NCI-H524 treated with DMSO at 0.1 percent for 48 hours (cell line): ENCODE measurements around the gene HCRTR2.
"Not testable (repeated sequence)": the region's sequence is repeated elsewhere in the genome, so short reads cannot be mapped to it uniquely, and the experiment has no call there.

Experiments
- DNase-seq: peaks from one replicate; lab custom pipeline; 2025; lab: John Stamatoyannopoulos, UW

Gene HCRTR2

GRCh38 chr6:55174211-55175026 lies at the start of gene HCRTR2:
Gene HCRTR2 (plus strand): TSS chr6:55174515. CDS start chr6:55174588, 73 bp downstream.
- no peak for DNase-seq

GRCh38 chr6:55130806-55131324 lies 43.5 kb upstream of the HCRTR2 start:
- no peak for DNase-seq

GRCh38 chr6:55131616-55132015 lies 42.7 kb upstream of the HCRTR2 start:
- DNase-seq = no peak

- DNase-seq = no peak
These were observed 37.4 kb upstream of the HCRTR2 start for GRCh38 chr6:55136916-55137315.

- no peak for DNase-seq
These were observed 36.2 kb upstream of the HCRTR2 start for GRCh38 chr6:55137929-55138693.

- DNase-seq = no peak
These were observed 32.7 kb upstream of the HCRTR2 start for GRCh38 chr6:55141611-55142010.

GRCh38 chr6:55142610-55143009 lies 31.7 kb upstream of the HCRTR2 start:
- DNase-seq = no peak

- DNase-seq = no peak
These were observed 21.0 kb upstream of the HCRTR2 start for GRCh38 chr6:55153284-55153683.

- DNase-seq = not testable (repeated sequence)
These were observed 15.5 kb upstream of the HCRTR2 start for GRCh38 chr6:55158784-55159183.

- no peak for DNase-seq
These were observed 6.5 kb upstream of the HCRTR2 start for GRCh38 chr6:55167860-55168259.

GRCh38 chr6:55175078-55176049 lies 1.0 kb downstream of the HCRTR2 start:
- no peak for DNase-seq

- DNase-seq = no peak
These were observed 2.6 kb downstream of the HCRTR2 start for GRCh38 chr6:55176958-55177357.

- DNase-seq = no peak
These were observed 5.9 kb downstream of the HCRTR2 start for GRCh38 chr6:55180258-55180657.

GRCh38 chr6:55182016-55182650 lies 7.8 kb downstream of the HCRTR2 start:
- DNase-seq = peak; percentile 57

GRCh38 chr6:55184782-55185530 lies 10.6 kb downstream of the HCRTR2 start:
- DNase-seq = no peak

- DNase-seq = no peak
These were observed 24.4 kb downstream of the HCRTR2 start for GRCh38 chr6:55198715-55199114.

- DNase-seq = no peak
These were observed 24.9 kb downstream of the HCRTR2 start for GRCh38 chr6:55199239-55199638.

GRCh38 chr6:55208478-55209458 lies 34.5 kb downstream of the HCRTR2 start:
- no peak for DNase-seq

- DNase-seq = no peak
These were observed 36.6 kb downstream of the HCRTR2 start for GRCh38 chr6:55210952-55211351.
